ENCODE results near the gene ACTA2.

Gene ACTA2

GRCh38 chr10:88980800-88981199 lies 28.2 kb upstream of the ACTA2 start:
- DNase-seq = no peak

- DNase-seq = no peak
Measured at GRCh38 chr10:88980247-88980646, 27.7 kb upstream of the ACTA2 start.

- DNase-seq = no peak
Measured at GRCh38 chr10:88979603-88980002, 27.0 kb upstream of the ACTA2 start.

GRCh38 chr10:88979153-88979562 lies 26.6 kb upstream of the ACTA2 start:
- peak; percentile 47 to 51 (median 48) for DNase-seq

- no peak for DNase-seq
Measured at GRCh38 chr10:88978463-88978862, 25.9 kb upstream of the ACTA2 start.

GRCh38 chr10:88975377-88975720 lies 22.8 kb upstream of the ACTA2 start:
- DNase-seq = no peak

GRCh38 chr10:88974446-88975376 lies 22.1 kb upstream of the ACTA2 start:
- peak in 2 of 3 donors; percentile 36 to 48 for DNase-seq

- DNase-seq = no peak
Measured at GRCh38 chr10:88974012-88974411, 21.4 kb upstream of the ACTA2 start.

- no peak for DNase-seq
Measured at GRCh38 chr10:88971221-88972061, 18.9 kb upstream of the ACTA2 start.

GRCh38 chr10:88968391-88968790 lies 15.8 kb upstream of the ACTA2 start:
- no peak for DNase-seq

GRCh38 chr10:88966797-88967196 lies 14.2 kb upstream of the ACTA2 start:
- no peak for DNase-seq

GRCh38 chr10:88964869-88965415 lies 12.4 kb upstream of the ACTA2 start:
- no peak for DNase-seq

GRCh38 chr10:88964360-88964759 lies 11.8 kb upstream of the ACTA2 start:
- DNase-seq = no peak

GRCh38 chr10:88963318-88963717 lies 10.7 kb upstream of the ACTA2 start:
- no peak for DNase-seq

GRCh38 chr10:88962336-88962735 lies 9.8 kb upstream of the ACTA2 start:
- DNase-seq = peak in 1 of 3 donors; percentile 30

- DNase-seq = no peak
Measured at GRCh38 chr10:88961266-88961665, 8.7 kb upstream of the ACTA2 start.

GRCh38 chr10:88960802-88961201 lies 8.2 kb upstream of the ACTA2 start:
- no peak for DNase-seq

GRCh38 chr10:88958721-88959120 lies 6.1 kb upstream of the ACTA2 start:
- DNase-seq = peak in 2 of 3 donors; percentile 48 to 49

- DNase-seq = no peak
Measured at GRCh38 chr10:88957381-88957780, 4.8 kb upstream of the ACTA2 start.

GRCh38 chr10:88954458-88955083 lies 2.0 kb upstream of the ACTA2 start:
- DNase-seq = peak; percentile 16 to 37 (median 31)

- no peak for DNase-seq
Measured at GRCh38 chr10:88953662-88954061, 1.1 kb upstream of the ACTA2 start.

GRCh38 chr10:88949912-88950837 lies 2.4 kb downstream of the ACTA2 start:
- peak in 1 of 3 donors; percentile 42 for DNase-seq

Data from suppressor macrophage treated with lipopolysaccharide for 1 hour (primary cell).